HG03039 (cell line): ENCODE data around the gene ATRX.
A peak's percentile ranks its signal among the peaks of the same experiment; 100 is the strongest.
"Not testable (repeated sequence)": the region's sequence is repeated elsewhere in the genome, so short reads cannot be mapped to it uniquely, and the experiment has no call there.

ENCODE experiments used
- ATAC-seq: cut with Tn5 transposase; IDR thresholded peaks from one replicate; pipeline ENCODE4 v1.9.1; 2021; ENCODE audit warnings: mild to moderate bottlenecking, moderate library complexity; ENCODE audit not compliant: unreplicated experiment

ATRX gene, protein sequence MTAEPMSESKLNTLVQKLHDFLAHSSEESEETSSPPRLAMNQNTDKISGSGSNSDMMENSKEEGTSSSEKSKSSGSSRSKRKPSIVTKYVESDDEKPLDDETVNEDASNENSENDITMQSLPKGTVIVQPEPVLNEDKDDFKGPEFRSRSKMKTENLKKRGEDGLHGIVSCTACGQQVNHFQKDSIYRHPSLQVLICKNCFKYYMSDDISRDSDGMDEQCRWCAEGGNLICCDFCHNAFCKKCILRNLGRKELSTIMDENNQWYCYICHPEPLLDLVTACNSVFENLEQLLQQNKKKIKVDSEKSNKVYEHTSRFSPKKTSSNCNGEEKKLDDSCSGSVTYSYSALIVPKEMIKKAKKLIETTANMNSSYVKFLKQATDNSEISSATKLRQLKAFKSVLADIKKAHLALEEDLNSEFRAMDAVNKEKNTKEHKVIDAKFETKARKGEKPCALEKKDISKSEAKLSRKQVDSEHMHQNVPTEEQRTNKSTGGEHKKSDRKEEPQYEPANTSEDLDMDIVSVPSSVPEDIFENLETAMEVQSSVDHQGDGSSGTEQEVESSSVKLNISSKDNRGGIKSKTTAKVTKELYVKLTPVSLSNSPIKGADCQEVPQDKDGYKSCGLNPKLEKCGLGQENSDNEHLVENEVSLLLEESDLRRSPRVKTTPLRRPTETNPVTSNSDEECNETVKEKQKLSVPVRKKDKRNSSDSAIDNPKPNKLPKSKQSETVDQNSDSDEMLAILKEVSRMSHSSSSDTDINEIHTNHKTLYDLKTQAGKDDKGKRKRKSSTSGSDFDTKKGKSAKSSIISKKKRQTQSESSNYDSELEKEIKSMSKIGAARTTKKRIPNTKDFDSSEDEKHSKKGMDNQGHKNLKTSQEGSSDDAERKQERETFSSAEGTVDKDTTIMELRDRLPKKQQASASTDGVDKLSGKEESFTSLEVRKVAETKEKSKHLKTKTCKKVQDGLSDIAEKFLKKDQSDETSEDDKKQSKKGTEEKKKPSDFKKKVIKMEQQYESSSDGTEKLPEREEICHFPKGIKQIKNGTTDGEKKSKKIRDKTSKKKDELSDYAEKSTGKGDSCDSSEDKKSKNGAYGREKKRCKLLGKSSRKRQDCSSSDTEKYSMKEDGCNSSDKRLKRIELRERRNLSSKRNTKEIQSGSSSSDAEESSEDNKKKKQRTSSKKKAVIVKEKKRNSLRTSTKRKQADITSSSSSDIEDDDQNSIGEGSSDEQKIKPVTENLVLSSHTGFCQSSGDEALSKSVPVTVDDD (N-terminal part only)

DNA sequence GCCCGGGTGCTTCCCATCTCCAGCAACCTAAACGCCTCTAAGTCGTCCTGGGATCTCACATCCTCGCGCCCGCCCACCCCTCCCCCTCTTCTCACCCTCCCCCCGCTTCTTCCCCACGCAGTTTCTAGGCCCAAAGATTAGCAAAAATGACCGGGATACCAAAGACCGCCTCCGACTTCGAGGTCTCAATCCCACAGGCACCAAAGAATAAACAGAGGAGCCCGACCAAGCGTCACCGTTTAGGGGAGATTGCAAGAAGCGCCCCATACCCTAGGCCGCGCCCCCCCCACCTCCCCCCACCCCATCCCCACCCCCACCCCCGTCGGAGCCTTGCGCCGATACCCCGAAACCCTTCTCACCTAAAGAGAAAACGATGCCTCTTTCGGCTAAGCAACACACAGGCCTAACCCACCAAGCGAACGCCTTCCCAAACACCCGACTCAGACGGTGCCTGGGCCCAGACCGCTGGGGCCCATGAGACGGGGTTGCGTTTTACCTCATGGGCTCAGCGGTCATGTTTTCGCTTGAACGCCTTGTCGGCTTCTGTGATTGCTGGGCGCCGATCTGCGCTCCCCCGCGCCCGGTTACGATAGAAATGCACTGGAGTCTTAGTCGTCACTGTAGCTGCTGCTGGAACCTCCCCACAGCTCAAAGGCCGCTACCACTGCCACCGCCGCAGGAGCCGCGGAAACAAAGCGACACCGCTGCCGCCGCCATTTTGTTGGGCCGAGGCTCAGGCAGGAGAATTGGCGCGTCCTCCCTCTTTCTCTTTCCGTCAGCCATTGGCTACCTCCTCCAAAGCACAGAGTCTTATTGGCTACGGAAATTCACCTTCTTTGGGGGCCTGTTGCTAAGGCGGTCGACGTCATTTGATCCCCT is at the start of gene ATRX:
Gene ATRX (minus strand): TSS at position 731 of the 879 bp plus-strand sequence. CDS start 215 bp downstream, at position 516.
- ATAC-seq = peak; percentile 96

DNA sequence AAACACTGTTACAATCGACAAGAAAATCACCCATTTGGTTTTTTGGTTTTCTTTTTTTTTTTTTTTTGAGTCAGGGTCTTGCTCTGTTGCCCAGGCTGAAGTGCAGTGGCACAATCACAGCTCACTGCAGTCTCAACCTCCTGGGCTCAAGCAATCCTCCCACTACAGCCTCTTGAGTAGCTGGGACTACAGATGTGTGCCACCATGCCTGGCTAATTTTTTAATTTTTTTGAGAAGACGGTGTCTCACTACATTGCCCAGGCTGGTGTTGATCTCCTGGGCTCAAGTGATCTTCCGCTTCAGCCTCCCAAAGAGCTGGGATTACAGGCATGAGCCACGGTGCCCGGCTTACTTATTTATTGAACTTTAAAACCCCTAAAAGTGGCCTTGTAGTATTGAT is 45.5 kb upstream of the ATRX start:
- not testable (repeated sequence) for ATAC-seq

DNA sequence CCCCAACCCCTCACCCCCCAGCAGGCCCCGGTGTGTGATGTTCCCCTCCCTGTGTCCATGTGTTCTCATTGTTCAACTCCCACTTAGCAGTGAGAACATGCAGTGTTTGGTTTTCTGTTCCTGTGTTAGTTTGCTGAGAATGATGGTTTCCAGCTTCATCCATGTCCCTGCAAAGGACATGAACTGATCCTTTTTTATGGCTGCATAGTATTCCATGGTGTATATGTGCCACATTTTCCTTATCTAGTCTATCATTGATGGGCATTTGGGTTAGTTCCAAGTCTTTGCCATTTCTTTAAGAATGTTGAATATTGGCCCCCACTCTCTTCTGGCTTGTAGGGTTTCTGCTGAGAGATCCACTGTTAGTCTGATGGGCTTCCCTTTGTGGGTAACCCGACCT is 36.0 kb upstream of the ATRX start:
- ATAC-seq = not testable (repeated sequence)

DNA sequence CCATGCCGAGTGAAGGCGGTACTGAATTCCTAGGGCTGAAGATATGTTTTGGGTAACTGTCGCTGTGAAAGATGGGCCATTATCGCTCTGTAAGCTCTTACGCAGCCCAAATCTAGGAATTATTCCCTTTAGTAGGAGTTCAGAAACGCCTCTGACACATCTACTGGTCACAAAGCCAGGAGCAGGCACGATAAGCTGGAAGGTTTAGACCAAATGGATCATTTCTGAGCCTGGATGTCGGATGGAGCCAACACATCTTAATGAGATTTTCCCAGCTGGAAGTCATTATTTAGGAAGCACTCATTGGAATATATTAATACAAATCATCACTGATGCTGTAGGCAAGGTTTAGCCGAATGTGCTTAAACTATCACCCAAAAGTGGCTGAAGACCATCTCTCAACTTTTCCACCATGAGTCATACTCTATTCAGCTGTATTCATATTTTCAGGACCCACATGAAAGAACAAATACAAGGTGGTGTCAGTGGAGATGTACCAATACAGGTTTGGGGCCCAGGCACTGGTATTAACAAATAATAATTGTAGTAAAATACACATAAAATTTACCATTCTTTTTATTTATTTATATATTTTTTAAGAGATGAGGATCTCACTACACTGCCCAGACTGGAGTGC is 34.2 kb upstream of the ATRX start:
- ATAC-seq = no peak

DNA sequence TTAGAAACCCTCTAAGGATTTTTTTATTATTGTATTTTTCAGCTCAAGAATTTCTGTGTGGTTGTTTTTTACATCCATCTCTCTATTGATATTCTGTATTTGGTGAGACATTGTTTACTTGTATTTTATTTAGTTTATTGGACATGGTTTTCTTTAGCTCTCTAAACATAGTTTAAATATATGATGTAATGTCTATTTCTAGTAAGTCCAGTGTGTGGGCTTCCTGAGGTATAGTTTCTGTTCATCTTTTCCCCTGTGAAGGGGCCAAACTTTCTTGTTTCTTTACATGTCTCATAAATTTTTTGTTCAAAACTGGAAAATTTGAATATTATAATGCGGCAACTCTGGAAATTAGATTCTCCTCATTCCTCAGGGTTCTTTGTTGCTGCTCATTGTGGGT is 28.2 kb upstream of the ATRX start:
- no peak for ATAC-seq

DNA sequence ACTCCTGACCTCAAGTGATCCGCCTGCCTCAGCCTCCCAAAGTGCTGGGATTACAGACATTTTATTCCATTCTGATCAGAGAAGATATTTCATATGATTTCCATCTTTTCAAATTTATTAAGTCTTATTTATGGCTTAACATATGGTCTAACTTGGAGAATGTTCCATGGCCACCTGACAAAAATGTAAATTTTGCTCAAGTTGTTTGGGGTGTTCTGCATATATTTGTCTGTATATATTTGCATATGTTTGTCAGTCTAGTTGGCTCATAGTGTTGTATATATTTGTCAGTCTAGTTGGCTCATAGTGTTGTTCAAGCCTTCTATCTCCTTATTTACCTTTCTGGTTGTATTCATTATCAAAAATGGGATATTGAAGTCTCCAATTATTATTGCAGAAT is 16.2 kb upstream of the ATRX start:
- ATAC-seq = no peak

DNA sequence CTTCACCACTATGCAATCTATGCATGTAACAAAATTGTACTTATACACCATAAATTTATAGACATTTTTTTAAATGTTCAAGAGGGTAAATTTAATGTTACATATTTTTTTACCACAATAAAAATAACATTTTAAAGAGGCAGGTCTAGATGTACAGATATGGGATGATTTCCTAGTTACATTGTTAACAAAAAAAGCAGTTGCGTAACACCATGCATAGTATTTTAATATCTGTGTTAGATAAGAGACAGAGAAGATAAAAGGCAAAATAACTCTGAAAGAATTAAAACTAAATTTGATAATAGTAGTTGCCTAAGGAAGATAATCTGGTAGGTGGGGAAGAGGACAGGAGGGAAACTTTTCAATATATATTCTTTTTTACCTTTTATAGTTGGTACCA is 9.1 kb upstream of the ATRX start:
- ATAC-seq = no peak

DNA sequence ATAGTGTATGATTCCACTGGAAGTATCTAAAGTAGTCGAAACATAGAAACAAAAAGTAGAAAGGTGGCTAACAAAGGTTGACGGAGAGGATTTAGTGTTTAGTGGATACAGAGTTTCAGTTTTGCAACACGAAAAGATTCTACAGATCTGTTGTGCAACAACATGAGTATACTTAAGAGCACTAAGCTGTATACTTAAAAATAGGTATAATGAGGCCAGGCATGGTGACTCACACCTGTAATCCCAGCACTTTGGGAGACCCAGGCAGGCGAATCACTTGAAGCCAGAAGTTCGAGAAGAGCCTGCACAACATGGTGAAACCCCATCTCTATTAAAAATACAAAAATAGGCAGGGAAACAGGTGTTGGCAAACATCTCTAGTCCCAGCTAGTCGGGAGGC is 7.9 kb upstream of the ATRX start:
- no peak for ATAC-seq

DNA sequence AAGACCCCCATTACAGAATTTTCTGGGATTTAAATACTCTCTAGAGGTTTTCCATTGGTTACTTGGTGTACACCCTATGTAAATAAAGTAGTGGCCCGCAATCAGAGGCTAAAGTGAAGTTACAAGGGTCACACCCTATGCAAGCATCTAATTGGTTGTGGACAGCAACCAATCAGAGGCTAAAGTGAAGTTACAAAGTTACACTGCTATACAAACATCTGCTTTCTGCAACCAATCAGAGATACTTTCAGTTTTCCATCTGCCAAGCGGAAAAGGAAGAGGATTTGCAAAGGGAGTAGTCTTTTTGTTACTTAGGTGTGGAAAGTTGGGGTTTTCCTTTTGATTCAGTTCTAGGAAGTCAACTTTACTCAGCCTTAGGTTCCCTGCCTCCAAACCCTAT is 2.0 kb upstream of the ATRX start:
- no peak for ATAC-seq

DNA sequence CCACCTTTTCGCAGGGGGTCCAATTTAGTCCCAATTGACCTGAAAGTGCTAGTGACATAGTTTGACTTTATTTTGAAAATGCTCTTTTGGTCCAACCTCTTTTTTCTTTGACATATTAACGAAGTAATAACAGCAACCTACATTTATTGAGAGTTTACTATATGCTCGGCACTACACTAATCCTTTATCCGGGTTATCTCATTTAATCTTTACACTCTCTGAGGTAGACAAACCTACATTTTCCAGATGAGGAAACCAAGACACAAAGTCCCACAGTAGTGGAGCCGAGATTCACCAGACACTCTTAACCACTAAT is 307 bp upstream of the ATRX start:
- ATAC-seq = no peak

DNA sequence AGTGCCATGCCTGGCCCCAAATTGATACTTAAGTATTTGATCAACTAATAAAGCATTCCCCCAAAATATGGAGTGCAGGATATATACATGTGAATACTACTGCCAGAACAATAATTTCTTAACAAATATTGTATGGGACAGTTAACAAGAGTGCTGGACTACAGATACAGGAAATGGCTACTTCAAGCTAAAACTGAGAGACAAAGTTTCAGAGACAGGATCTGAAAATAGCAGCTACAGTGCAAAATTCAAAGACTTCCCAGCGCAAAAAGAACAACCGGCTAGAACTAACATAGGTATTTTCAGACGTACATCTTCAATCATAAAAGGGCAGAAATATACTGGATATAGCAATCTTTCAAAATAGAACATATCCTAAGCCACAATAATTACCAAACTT is 6.3 kb downstream of the ATRX start:
- ATAC-seq = no peak

DNA sequence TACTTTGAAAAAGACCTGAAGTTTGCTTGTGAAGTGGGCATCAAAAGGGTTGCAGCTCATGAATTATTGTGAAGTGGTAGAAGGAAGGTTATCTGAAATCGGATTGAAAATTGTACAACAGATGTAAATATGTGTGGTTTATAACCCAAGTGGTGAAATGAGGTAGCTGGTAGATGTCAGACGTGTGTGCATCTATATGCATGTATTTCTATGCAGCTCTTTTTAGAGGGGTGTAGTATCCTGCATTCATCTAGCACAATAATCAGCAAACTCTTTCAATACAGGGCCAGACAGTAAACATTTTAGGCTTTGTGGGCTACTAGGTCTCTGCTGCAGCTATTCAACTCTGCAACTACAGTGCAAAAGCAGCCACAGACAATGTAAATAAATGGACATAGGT is 9.4 kb downstream of the ATRX start:
- ATAC-seq = no peak

DNA sequence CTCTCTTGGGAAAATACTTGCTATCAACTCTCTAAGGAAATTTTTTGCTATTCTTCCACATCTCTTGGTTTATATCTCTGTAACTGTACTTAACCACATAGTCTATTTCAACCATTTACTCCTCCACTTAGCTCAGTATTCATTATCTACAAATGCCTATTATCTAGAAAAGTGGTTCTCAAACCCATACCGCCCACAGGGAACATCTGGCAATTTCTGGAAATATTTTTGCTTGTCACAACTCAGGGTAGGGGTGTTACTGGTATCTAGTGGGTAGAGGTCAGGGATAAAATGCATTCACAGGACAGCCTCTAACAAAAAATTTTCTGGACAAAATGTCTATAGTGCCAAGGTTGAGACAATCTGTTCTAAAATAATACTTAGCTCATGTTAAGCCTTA is 14.4 kb downstream of the ATRX start:
- ATAC-seq = no peak

DNA sequence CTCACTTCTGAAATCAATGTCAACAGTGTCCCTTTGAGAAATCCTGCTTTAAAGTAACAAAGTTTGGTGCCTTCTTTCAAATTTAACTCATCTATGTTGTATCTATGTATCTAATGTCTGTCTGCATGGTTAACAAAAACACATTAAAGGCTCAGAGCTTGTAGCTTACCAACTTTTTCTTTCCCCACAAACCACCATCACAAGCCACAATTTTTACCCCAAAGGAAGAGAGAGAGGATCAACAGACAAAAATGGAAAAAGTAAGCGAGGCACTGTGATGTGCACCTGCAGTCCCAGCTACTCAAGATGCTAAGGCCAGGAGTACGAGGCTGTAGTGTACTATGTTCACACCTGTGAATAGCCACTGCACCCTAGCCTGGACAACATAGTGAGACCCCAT is 17.2 kb downstream of the ATRX start:
- no peak for ATAC-seq

DNA sequence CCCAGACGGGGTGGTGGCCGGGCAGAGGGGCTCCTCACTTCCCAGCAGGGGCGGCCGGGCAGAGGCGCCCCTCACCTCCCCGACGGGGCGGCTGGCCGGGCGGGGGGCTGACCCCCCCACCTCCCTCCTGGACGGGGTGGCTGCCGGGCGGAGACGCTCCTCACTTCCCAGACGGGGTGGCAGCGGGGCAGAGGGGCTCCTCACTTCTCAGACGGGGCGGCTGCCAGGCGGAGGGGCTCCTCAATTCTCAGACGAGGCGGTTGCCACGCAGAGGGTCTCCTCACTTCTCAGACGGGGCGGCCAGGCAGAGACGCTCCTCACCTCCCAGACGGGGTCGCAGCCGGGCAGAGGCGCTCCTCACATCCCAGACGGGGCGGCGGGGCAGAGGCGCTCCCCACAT is 19.8 kb downstream of the ATRX start:
- not testable (repeated sequence) for ATAC-seq

DNA sequence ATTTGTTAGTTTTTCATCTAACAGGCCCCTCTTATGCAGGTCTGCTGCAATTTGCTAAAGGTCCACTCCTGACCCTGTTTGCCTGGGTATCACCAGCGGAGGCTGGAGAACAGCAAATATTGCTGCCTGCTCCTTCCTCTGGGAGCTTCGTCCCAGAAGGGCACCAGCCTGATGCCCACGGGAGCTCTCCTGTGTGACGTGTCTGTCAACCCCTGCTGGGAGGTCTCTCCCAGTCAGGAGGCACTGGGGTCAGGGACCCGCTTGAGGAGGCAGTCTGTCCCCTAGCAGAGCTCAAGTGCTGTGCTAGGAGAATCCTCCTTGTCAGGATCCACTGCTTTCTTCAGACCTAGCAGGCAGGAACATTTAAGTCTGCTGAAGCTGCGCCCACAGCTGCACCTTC is 30.5 kb downstream of the ATRX start:
- ATAC-seq = no peak

DNA sequence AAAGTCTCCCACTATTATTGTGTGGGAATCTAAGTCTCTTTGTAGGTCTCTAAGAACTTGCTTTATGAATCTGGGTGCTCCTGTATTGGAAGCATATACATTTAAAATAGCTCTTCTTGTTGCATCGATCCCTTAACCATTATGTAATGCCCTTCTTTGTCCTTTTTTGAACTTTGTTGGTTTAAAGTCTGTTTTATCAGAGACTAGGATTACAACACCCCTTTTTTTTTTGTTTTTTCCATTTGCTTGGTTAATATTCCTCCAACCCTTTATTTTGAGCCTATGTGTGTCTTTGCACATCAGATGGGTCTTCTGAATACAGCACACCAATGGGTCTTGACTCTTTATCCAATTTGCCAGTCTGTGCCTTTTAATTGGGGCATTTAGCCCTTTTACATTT is 32.1 kb downstream of the ATRX start:
- not testable (repeated sequence) for ATAC-seq

DNA sequence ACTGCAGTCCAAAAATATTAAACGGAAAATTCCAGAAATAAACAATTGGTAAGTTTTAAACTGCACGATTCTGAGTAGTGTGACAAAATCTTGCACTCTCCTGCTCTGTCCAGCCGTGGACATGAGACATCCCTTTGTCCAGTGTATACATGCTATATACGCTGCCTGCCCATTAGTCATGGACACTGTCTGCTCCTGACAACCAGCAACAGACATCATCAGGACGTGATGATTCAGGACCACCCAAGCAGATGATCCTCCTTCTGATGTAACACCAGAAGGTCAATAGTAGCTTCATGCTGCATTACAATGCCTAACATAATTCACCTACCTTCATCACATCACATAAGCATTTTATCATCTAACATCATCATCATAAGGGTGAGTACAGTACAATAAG is 36.3 kb downstream of the ATRX start:
- no peak for ATAC-seq

DNA sequence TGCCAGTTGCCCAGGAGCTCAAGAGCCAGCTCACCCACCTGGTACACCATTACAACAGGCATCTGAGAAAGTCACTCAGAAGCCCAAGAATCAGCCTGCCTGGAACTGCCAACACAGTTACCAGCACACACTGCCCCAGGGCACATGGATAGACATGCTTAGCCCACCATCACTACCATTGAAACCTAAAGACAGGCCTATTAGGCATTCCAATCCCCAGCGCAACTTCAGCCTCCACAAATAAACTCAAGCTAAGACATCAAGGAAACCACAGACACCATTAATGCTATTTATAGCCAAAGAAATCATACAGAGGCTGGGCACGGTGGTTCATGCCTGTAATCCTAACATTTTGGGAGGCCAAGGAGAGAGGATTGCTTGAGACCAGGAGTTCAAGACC is 42.3 kb downstream of the ATRX start:
- no peak for ATAC-seq
